ENCODE measurements around the gene APPL2. TPM values are rescaled to one million over a fixed set of nuclear protein-coding genes. Genes with fewer than 3 reads are reported as not detected.

Gene APPL2
- total and polyA plus RNA-seq, 2 donors (not counting 1 experiment from before 2014, with no cell fraction given) = 20.5 to 58.3 TPM

GRCh38 chr12:105214670-105215375 is 21.2 kb downstream of the APPL2 start:
- 92% methylated on average over 5 of the region's 9 CpGs for WGBS (ENCODE audit: insufficient coverage)
- ATAC-seq (ENCODE audit: low read depth) (no peak), DNase-seq (no peak)
- H3K27me3 Mint-ChIP-seq = no peaks in the 10 kb centered on the region
- no peak overlapping the region for H3K9ac ChIP-seq (ENCODE audit: low read length)
- H3K4me3 Mint-ChIP-seq = no peak overlapping the region
- H2AFZ ChIP-seq (ENCODE audit: insufficient read depth, low read depth, low read length, poor library complexity, severe bottlenecking) = no peak overlapping the region
- TF ChIP-seq CTCF (IDR thresholded peaks at IDR 0.05) = no peak
- TF ChIP-seq EZH2 (IDR thresholded peaks at IDR 0.05; ENCODE audit: borderline replicate concordance, insufficient read depth, low read depth, low read length, poor library complexity, severe bottlenecking) = no peak
- H3K36me3 ChIP-seq (replicated peaks in 1 of 2; ENCODE audit: control extremely low read depth in 1 of 2, control insufficient read depth in 1 of 2, extremely low read depth in 1 of 2, insufficient read depth in 2 of 2, low read length in 1 of 2) = peaks cover 2 to 59% of the 10 kb centered on the region in 2 experiments
- intact Hi-C loops (cut with micrococcal nuclease) = no loop called here
- ChIA-PET CTCF (no interaction called here), POLR2A (no interaction called here)
- H3K4me1 ChIP-seq (ENCODE audit: control insufficient read depth in 2 of 2, insufficient read depth in 2 of 2, low read length in 2 of 2) = no peaks in the 10 kb centered on the region
- H3K27ac ChIP-seq (ENCODE audit: low read length in 2 of 2) = no peak overlapping the region
- no peaks in the 10 kb centered on the region for H3K9me3 ChIP-seq (ENCODE audit: control extremely low read depth in 1 of 3, control insufficient read depth in 2 of 3, insufficient read depth in 1 of 3, low read length in 2 of 3)
- H3K79me2 ChIP-seq (ENCODE audit: control insufficient read depth, insufficient read depth, low read length) = no peaks in the 10 kb centered on the region
- H3K9me3 Mint-ChIP-seq (ENCODE audit: insufficient read depth) = no peaks in the 10 kb centered on the region
- peaks cover 3% of the 10 kb centered on the region for H4K20me1 ChIP-seq (ENCODE audit: control insufficient read depth, insufficient read depth, low read length, poor library complexity, severe bottlenecking)
- no peaks in the 10 kb centered on the region for H3K27me3 ChIP-seq (replicated peaks in 1 of 4; ENCODE audit: control extremely low read depth in 1 of 4, control insufficient read depth in 3 of 4, insufficient read depth in 4 of 4, low read length in 3 of 4)
- H3K27ac Mint-ChIP-seq = no peak overlapping the region
- no peaks in the 10 kb centered on the region for H3K4me1 Mint-ChIP-seq
- no peak overlapping the region for H3K4me3 ChIP-seq (ENCODE audit: control extremely low read depth in 1 of 5, extremely low read depth in 1 of 5, insufficient read depth in 1 of 5, low read depth in 2 of 5, low read length in 4 of 5)
- H3K4me2 ChIP-seq (replicated peaks; ENCODE audit: low read depth, low read length, poor library complexity, severe bottlenecking) = no peak overlapping the region

DNA sequence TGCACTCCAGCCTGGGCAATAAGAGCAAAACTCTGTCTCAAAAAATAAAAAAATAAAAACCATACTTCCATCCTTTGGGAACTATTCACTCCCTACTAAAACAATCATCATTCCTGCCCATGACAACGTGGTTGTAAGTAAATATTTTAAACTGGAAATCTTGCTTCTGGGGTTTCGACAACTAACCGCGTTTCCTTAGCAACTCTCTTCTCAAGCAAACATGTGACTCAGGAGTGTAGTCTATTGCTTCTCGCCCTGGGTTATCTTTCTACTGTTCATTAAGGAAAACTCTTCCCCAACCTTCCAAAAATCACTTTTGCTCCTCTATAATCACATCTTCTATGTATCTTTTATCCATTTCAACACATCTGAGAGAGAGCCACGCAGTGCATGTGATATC is 21.8 kb downstream of the APPL2 start:
- H3K4me3 ChIP-seq (ENCODE audit: control extremely low read depth in 1 of 5, extremely low read depth in 1 of 5, insufficient read depth in 1 of 5, low read depth in 2 of 5, low read length in 4 of 5) = no peak overlapping the region
- H3K9ac ChIP-seq (ENCODE audit: low read length) = no peak overlapping the region
- Mint-ChIP-seq H3K4me3 (no peak overlapping the region), H3K27me3 (no peaks in the 10 kb centered on the region), H3K9me3 (ENCODE audit: insufficient read depth) (no peaks in the 10 kb centered on the region), H3K4me1 (no peaks in the 10 kb centered on the region), H3K27ac (no peak overlapping the region)
- no peaks in the 10 kb centered on the region for H3K4me1 ChIP-seq (ENCODE audit: control insufficient read depth in 2 of 2, insufficient read depth in 2 of 2, low read length in 2 of 2)
- no peaks in the 10 kb centered on the region for H4K20me1 ChIP-seq (ENCODE audit: control insufficient read depth, insufficient read depth, low read length, poor library complexity, severe bottlenecking)
- ChIA-PET CTCF (no interaction called here), POLR2A (no interaction called here)
- H3K36me3 ChIP-seq (replicated peaks in 1 of 2; ENCODE audit: control extremely low read depth in 1 of 2, control insufficient read depth in 1 of 2, extremely low read depth in 1 of 2, insufficient read depth in 2 of 2, low read length in 1 of 2) = peaks cover 1 to 52% of the 10 kb centered on the region in 2 experiments
- H3K27ac ChIP-seq (ENCODE audit: low read length in 2 of 2) = no peak overlapping the region
- H3K79me2 ChIP-seq (ENCODE audit: control insufficient read depth, insufficient read depth, low read length) = no peaks in the 10 kb centered on the region
- no peaks in the 10 kb centered on the region for H3K9me3 ChIP-seq (ENCODE audit: control extremely low read depth in 1 of 3, control insufficient read depth in 2 of 3, insufficient read depth in 1 of 3, low read length in 2 of 3)
- WGBS (ENCODE audit: insufficient coverage) = 100% methylated on average over 4 of the region's 6 CpGs
- H2AFZ ChIP-seq (ENCODE audit: insufficient read depth, low read depth, low read length, poor library complexity, severe bottlenecking) = no peak overlapping the region
- no peak overlapping the region for H3K4me2 ChIP-seq (replicated peaks; ENCODE audit: low read depth, low read length, poor library complexity, severe bottlenecking)
- H3K27me3 ChIP-seq (replicated peaks in 1 of 4; ENCODE audit: control extremely low read depth in 1 of 4, control insufficient read depth in 3 of 4, insufficient read depth in 4 of 4, low read length in 3 of 4) = no peaks in the 10 kb centered on the region
- no peak for TF ChIP-seq CTCF (IDR thresholded peaks at IDR 0.05)
- TF ChIP-seq EZH2 (IDR thresholded peaks at IDR 0.05; ENCODE audit: borderline replicate concordance, insufficient read depth, low read depth, low read length, poor library complexity, severe bottlenecking) = no peak
- ATAC-seq (ENCODE audit: low read depth) (no peak), DNase-seq (no peak)
- intact Hi-C loops (cut with micrococcal nuclease) = no loop called here

Data from B cell (primary cell).